ENCODE measurements around the gene IQCK.

DNA sequence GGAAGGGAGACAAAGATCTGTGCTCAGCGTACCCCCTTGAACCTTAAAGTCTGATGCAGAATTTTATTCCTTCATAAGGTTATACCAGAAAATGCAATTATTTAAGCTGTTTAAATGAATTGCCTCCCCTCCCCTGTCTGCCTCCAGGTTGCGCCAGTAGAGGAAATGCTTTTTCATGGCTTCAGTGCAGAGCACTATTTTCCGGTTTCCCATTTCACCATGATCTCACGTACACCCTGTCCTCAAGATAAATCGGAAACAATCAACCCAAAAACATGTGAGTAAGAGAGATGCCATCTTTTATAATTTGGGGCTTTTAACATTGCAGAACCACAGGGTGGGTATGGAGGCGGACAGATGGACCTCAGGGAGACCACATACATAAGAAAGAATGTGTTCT is 15.5 kb downstream of the IQCK start:
- TF ChIP-seq, protein P1, sequence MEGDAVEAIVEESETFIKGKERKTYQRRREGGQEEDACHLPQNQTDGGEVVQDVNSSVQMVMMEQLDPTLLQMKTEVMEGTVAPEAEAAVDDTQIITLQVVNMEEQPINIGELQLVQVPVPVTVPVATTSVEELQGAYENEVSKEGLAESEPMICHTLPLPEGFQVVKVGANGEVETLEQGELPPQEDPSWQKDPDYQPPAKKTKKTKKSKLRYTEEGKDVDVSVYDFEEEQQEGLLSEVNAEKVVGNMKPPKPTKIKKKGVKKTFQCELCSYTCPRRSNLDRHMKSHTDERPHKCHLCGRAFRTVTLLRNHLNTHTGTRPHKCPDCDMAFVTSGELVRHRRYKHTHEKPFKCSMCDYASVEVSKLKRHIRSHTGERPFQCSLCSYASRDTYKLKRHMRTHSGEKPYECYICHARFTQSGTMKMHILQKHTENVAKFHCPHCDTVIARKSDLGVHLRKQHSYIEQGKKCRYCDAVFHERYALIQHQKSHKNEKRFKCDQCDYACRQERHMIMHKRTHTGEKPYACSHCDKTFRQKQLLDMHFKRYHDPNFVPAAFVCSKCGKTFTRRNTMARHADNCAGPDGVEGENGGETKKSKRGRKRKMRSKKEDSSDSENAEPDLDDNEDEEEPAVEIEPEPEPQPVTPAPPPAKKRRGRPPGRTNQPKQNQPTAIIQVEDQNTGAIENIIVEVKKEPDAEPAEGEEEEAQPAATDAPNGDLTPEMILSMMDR (IDR thresholded peaks at IDR 0.05): no peak
- TF ChIP-seq POLR2A (IDR thresholded peaks at IDR 0.05): no peak

Measured in vagina (tissue), 2 donors.